HepG2 (cell line): Measurements from ENCODE around the gene PSMB11. TPM values are rescaled to one million over a fixed set of nuclear protein-coding genes. Genes with fewer than 3 reads are reported as not detected.

Experiments
- ATAC-seq: fragments of 200-7000 bp; cut with Tn5 transposase; 3 replicates; pipeline ENCODE4 v1.9.1; 2020; ENCODE audit warnings: mild to moderate bottlenecking, moderate library complexity
- BruUV-seq: library from RNA; stranded (reverse); fragments of 400-500 nt; replicated peaks from 2 replicates; lab custom pipeline; 2021; lab: Mats Ljungman, UMichigan
- CTCF ChIA-PET: fragments of 300-600 bp; formaldehyde crosslinking; extraction: SDS; loops from one replicate; lab custom pipeline; 2021; ENCODE audit warnings: low total read pairs, inconsistent platforms, low intra/inter-chr PET ratio; lab: Yijun Ruan, JAX
- POLR2A ChIA-PET: fragments of 350-600 bp; sonication (Branson Sonifier 250); formaldehyde crosslinking; loops from one replicate; lab custom pipeline; 2020; ENCODE audit warnings: antibody characterized with exemption, inconsistent platforms; lab: Yijun Ruan, JAX
- DNase-seq: peaks from one replicate; pipeline ENCODE4 v3.0.0-alpha.2; 2015; ENCODE audit warnings: low spot score
- FAIRE-seq: peaks from 3 replicates; lab custom pipeline; 2011; peaks lifted over from hg19 to GRCh38; lab: Jason Lieb, UNC
- H2AFZ ChIP-seq: one replicate; pipeline ENCODE4 v1.6.1; 2011; ENCODE audit warnings: low read length, inconsistent platforms
- H3K27ac ChIP-seq: fragments of 300-600 bp; 3 replicates; pipeline ENCODE4 v1.8.0; 2011; ENCODE audit warnings: mixed run types, mild to moderate bottlenecking, mixed read lengths, low read length, inconsistent platforms; ENCODE audit not compliant: insufficient read depth; ENCODE audit errors: extremely low read length
- H3K27me3 ChIP-seq, 2 experiments: fragments of 200-600 bp in 1 of 2; 2 replicates in 1 of 2; 3 replicates in 1 of 2; pipeline versions ENCODE4 v1.6.0 to v1.8.0; 2011; ENCODE audit warnings: low read length in 2 of 2, mild to moderate bottlenecking in 2 of 2, moderate library complexity in 2 of 2, inconsistent platforms in 1 of 2; ENCODE audit not compliant: insufficient read depth in 2 of 2, control insufficient read depth in 1 of 2
- H3K36me3 ChIP-seq, 2 experiments: fragments of 200-600 bp in 1 of 2; replicated peaks in 1 of 2; 2 replicates in 1 of 2; 3 replicates in 1 of 2; pipeline versions ENCODE4 v1.5.1 to v1.8.0; 2011; ENCODE audit warnings: low read length in 2 of 2, inconsistent platforms in 1 of 2; ENCODE audit not compliant: insufficient read depth in 2 of 2, control insufficient read depth in 1 of 2
- H3K4me1 ChIP-seq: 2 replicates; pipeline ENCODE4 v1.5.1; 2012; ENCODE audit warnings: low read length, inconsistent platforms; ENCODE audit not compliant: insufficient read depth
- H3K4me2 ChIP-seq: 2 replicates; pipeline ENCODE4 v1.6.0; 2011; ENCODE audit warnings: low read depth, low read length, inconsistent platforms
- H3K4me3 ChIP-seq, 3 experiments: fragments of 200-600 bp in 1 of 3; sonication (generic), shearing (Covaris generic) in 1 of 3; replicated peaks in 1 of 3; 2 replicates each; pipeline ENCODE4 v1.5.1; 2011 to 2016; ENCODE audit warnings: low read length in 3 of 3, inconsistent platforms in 2 of 3, low read depth in 2 of 3, mild to moderate bottlenecking in 2 of 3, control low read depth in 1 of 3, mixed read lengths in 1 of 3; ENCODE audit not compliant: insufficient read depth in 1 of 3
- H3K79me2 ChIP-seq: one replicate; pipeline ENCODE4 v1.6.1; 2011; ENCODE audit warnings: low read length, inconsistent platforms; ENCODE audit not compliant: insufficient read depth
- H3K9ac ChIP-seq: 2 replicates; pipeline ENCODE4 v1.6.0; 2011; ENCODE audit warnings: mild to moderate bottlenecking, low read depth, low read length, inconsistent platforms; ENCODE audit not compliant: insufficient read depth
- H3K9me3 ChIP-seq: 2 replicates; pipeline ENCODE4 v1.5.1; 2012; ENCODE audit warnings: mild to moderate bottlenecking, low read length
- H4K20me1 ChIP-seq: 2 replicates; pipeline ENCODE4 v1.6.0; 2011; ENCODE audit warnings: inconsistent platforms, mild to moderate bottlenecking, low read length, moderate library complexity; ENCODE audit not compliant: insufficient read depth
- CREB3 ChIP-seq: sonication (generic); formaldehyde crosslinking; IDR thresholded peaks from 2 replicates; pipeline ENCODE4 v1.5.0; 2020; ENCODE audit warnings: missing genetic modification reagents
- HOXA5 ChIP-seq: sonication (generic); formaldehyde crosslinking; IDR thresholded peaks from 2 replicates; pipeline ENCODE4 v1.4.0; 2020; ENCODE audit warnings: missing genetic modification reagents
- IKZF1 ChIP-seq: fragments of 450-650 bp; IDR thresholded peaks from 2 replicates; pipeline ENCODE4 v1.7.1; 2016
- IRX3 ChIP-seq: sonication (generic); formaldehyde crosslinking; IDR thresholded peaks from 2 replicates; pipeline ENCODE4 v1.8.1; 2023; ENCODE audit warnings: mild to moderate bottlenecking, low read depth, missing genetic modification reagents, borderline replicate concordance
- KLF12 ChIP-seq: sonication (generic); formaldehyde crosslinking; IDR thresholded peaks from 2 replicates; pipeline ENCODE4 v1.4.0; 2020; ENCODE audit warnings: missing genetic modification reagents, borderline replicate concordance
- MED1 ChIP-seq: sonication (generic); formaldehyde crosslinking; IDR thresholded peaks from 2 replicates; pipeline ENCODE4 v1.4.0; 2020; ENCODE audit warnings: missing genetic modification reagents
- MTF1 ChIP-seq: sonication (generic); formaldehyde crosslinking; IDR thresholded peaks from 2 replicates; pipeline ENCODE4 v1.5.0; 2020; ENCODE audit warnings: missing genetic modification reagents
- NCOA5 ChIP-seq: sonication (generic); formaldehyde crosslinking; IDR thresholded peaks from 2 replicates; pipeline ENCODE4 v1.4.0; 2020; ENCODE audit warnings: missing genetic modification reagents
- PHF5A ChIP-seq: IDR thresholded peaks from one replicate; pipeline ENCODE4 v1.6.1; 2018; ENCODE audit warnings: low read depth, missing genetic modification reagents; ENCODE audit not compliant: unreplicated experiment
- RFX1 ChIP-seq: fragments of 450-650 bp; IDR thresholded peaks from 2 replicates; pipeline ENCODE4 v1.6.1; 2017
- RNF2 ChIP-seq: fragments of 450-650 bp; conservative IDR thresholded peaks from 2 replicates; pipeline ENCODE4 v1.6.1; 2016; ENCODE audit warnings: low read depth
- TRAFD1 ChIP-seq: sonication (generic); formaldehyde crosslinking; IDR thresholded peaks from 2 replicates; pipeline ENCODE4 v1.5.1; 2020; ENCODE audit warnings: missing genetic modification reagents, mild to moderate bottlenecking, borderline replicate concordance
- ZNF503 ChIP-seq: sonication (generic); formaldehyde crosslinking; IDR thresholded peaks from 2 replicates; pipeline ENCODE4 v1.4.0; 2020; ENCODE audit warnings: missing genetic modification reagents
- ZNF549 ChIP-seq: sonication (generic); formaldehyde crosslinking; IDR thresholded peaks from 2 replicates; pipeline ENCODE4 v1.5.0; 2020; ENCODE audit warnings: missing genetic modification reagents
- ZNF652 ChIP-seq: IDR thresholded peaks from 2 replicates; pipeline ENCODE4 v1.6.1; 2016; ENCODE audit warnings: low read depth, borderline replicate concordance
- ZNF740 ChIP-seq: sonication (generic); formaldehyde crosslinking; IDR thresholded peaks from 2 replicates; pipeline ENCODE4 v1.4.0; 2020; ENCODE audit warnings: missing genetic modification reagents
- ZUFSP ChIP-seq: sonication (generic); formaldehyde crosslinking; IDR thresholded peaks from 2 replicates; pipeline ENCODE4 v1.9.0; 2021; ENCODE audit warnings: missing genetic modification reagents, mild to moderate bottlenecking, borderline replicate concordance
- WGBS: methylation state at CpG from one replicate; pipeline ENCODE4 v1.1.6; 2017; ENCODE audit warnings: low lambda C conversion rate; 5-methylcytosine and 5-hydroxymethylcytosine counted together
- in situ Hi-C: cut with HindIII; loops from 2 replicates; pipeline ENCODE4 v1.10.0; 2017; ENCODE audit warnings: low pct_unique_long_range_greater_than_20kb; ENCODE audit not compliant: extremely low pct_ligation_motif_present
- intact Hi-C: fragments of 100-400 bp; cut with micrococcal nuclease; formaldehyde crosslinking; loops from one replicate; pipeline ENCODE4 v1.10.0; 2022; ENCODE audit not compliant: unreplicated experiment
- polyA plus RNA-seq, 8 experiments: library from polyadenylated mRNA; depleted of rRNA in 3 of 8; stranded (reverse) in 7 of 8; unstranded in 1 of 8; fragments of >200 nt; fragmentation: Illumina TruSeq in 4 of 8; extraction: Trizol in 4 of 8; gene quantifications; 2 replicates each; pipeline versions ENCODE4 v1.2.1 to v1.2.3, GENCODE V29; 2011 to 2016; ENCODE audit warnings: low read depth in 4 of 8, missing spikeins in 1 of 8, mixed read lengths in 1 of 8; ENCODE audit not compliant: insufficient read depth in 1 of 8
- total RNA-seq, 5 experiments: library from RNA; depleted of rRNA; stranded (reverse); fragments of >200 nt; fragmentation: Illumina TruSeq; extraction: Trizol; gene quantifications; 2 replicates each; pipeline ENCODE4 v1.2.3, GENCODE V29; 2016; ENCODE audit warnings: low read depth in 1 of 5

The PSMB11 gene
- total and polyA plus RNA-seq, 2 of the 13 experiments (the other 11 are each of a cell fraction or from before 2014, with no cell fraction given) = not detected

- Histone ChIP-seq H3K27ac (peak overlapping the region; percentile 89), H3K4me1 (peaks cover 37% of the 10 kb centered on the region), H3K9me3 (no peaks in the 10 kb centered on the region), H2AFZ (no peak overlapping the region), H3K79me2 (peaks cover 79% of the 10 kb centered on the region), H3K4me3 (peak overlapping the region; percentile 71 to 96 (median 95); a peak in 5 of 6 replicates), H3K36me3 (peaks cover 39 to 64% of the 10 kb centered on the region in 2 experiments), H3K9ac (peak overlapping the region; percentile 96), H3K27me3 (no peaks in the 10 kb centered on the region; a peak in 1 of 5 replicates), H4K20me1 (peaks cover 28% of the 10 kb centered on the region), H3K4me2 (peak overlapping the region; percentile 83)
- no peak for FAIRE-seq
- BruUV-seq = no TSS peak
- POLR2A ChIA-PET = interaction anchor here (2.4 to 3.6 kb wide), 7 partner anchors 15 to 213 kb away, joined by 24 to 146 read pairs (median 66); partner anchors contain the start of genes BCL2L2, PPP1R3E and PRMT5
- WGBS = 92% methylated on average over 2 of the region's 2 CpGs
- no peak for TF ChIP-seq IRX3 (CRISPR knock-in tag)
- no peak for TF ChIP-seq IKZF1
- 0 out of 2 replicates have a peak, but pooled peaks have one; percentile 55 for TF ChIP-seq KLF12 (CRISPR knock-in tag)
- 0 out of 2 replicates have a peak, but pooled peaks have one; percentile 36 for TF ChIP-seq ZNF549 (CRISPR knock-in tag)
- 0 out of 2 replicates have a peak, but pooled peaks have one; percentile 19 for TF ChIP-seq ZNF740 (CRISPR knock-in tag)
- 0 out of 2 replicates have a peak, but pooled peaks have one; percentile 3 for TF ChIP-seq CREB3 (CRISPR knock-in tag)
- TF ChIP-seq MTF1 = 0 out of 2 replicates have a peak, but pooled peaks have one; percentile 20
- 0 out of 2 replicates have a peak, but pooled peaks have one; percentile 42 for TF ChIP-seq NCOA5 (CRISPR knock-in tag)
- peak; percentile 68; the same call in 1 of the 2 replicates for TF ChIP-seq ZNF503 (CRISPR knock-in tag)
- no peak for TF ChIP-seq RNF2
- 0 out of 2 replicates have a peak, but pooled peaks have one; percentile 8 for TF ChIP-seq MED1 (CRISPR knock-in tag)
- TF ChIP-seq PHF5A (CRISPR knock-in tag) = no peak
- 0 out of 2 replicates have a peak, but pooled peaks have one; percentile 25 for TF ChIP-seq HOXA5 (CRISPR knock-in tag)
- TF ChIP-seq ZNF652 = 0 out of 2 replicates have a peak, but pooled peaks have one; percentile 20
- TF ChIP-seq ZUFSP (CRISPR knock-in tag) = no peak
- TF ChIP-seq TRAFD1 (CRISPR knock-in tag) = no peak
- peak; percentile 6; the same call in 1 of the 2 replicates for TF ChIP-seq RFX1
- in situ Hi-C loops (no loop called here), intact Hi-C loops (loop anchor here (10.0 kb wide), 1 partner anchor 1021 kb away; the partner anchor contains the start of genes DCAF11 and NRL)
- no peak for ATAC-seq
- no peak for DNase-seq
- CTCF ChIA-PET = interaction anchor here (1.9 to 3.0 kb wide), 2 partner anchors 17 to 25 kb away, joined by 7 to 20 read pairs; no protein-coding TSS in a partner anchor
These were observed 51.5 kb downstream of the PSMB11 start for GRCh38 chr14:23093526-23093925.
